GM20000 (cell line): Measurements from ENCODE around the gene SCN11A.

Experiments used
- DNase-seq: peaks from one replicate; pipeline ENCODE4 v3.0.0; 2012; ENCODE audit warnings: low spot score
- CTCF ChIP-seq: IDR thresholded peaks from 2 replicates; pipeline ENCODE4 v1.5.1; 2012; ENCODE audit warnings: mild to moderate bottlenecking, control low read depth; ENCODE audit errors: extremely low read depth, missing control alignments

SCN11A gene

GRCh38 chr3:39005295-39005694 is 46.4 kb downstream of the SCN11A start:
- no peak for TF ChIP-seq CTCF
- DNase-seq: no peak
